Fibroblast of mammary gland (primary cell): Measurements from ENCODE around the gene ASPRV1.

Experiments
- DNase-seq: peaks from one replicate; pipeline ENCODE4 v3.0.0-alpha.2; 2010; ENCODE audit warnings: low read depth
- H3K4me3 ChIP-seq: 2 replicates; pipeline ENCODE4 v1.5.1; 2011; ENCODE audit warnings: low read depth, mild to moderate bottlenecking, low read length, moderate library complexity; ENCODE audit not compliant: control insufficient read depth
- CTCF ChIP-seq: conservative IDR thresholded peaks from 2 replicates; pipeline ENCODE4 v1.5.1; 2011; ENCODE audit warnings: low read depth, low read length, inconsistent platforms; ENCODE audit not compliant: control insufficient read depth, insufficient read depth

The ASPRV1 gene

GRCh38 chr2:69965756-69966445, 4.5 kb upstream of the ASPRV1 start:
- TF ChIP-seq CTCF, result no peak
- H3K4me3 ChIP-seq, result no peak overlapping the region
- no peak for DNase-seq

GRCh38 chr2:69964353-69964841, 3.0 kb upstream of the ASPRV1 start:
- no peak overlapping the region for H3K4me3 ChIP-seq

GRCh38 chr2:69962986-69963730, 1.7 kb upstream of the ASPRV1 start:
- no peak overlapping the region for H3K4me3 ChIP-seq
- DNase-seq, result no peak
- no peak for TF ChIP-seq CTCF

More at GRCh38 chr2:69964353-69964841, 3.0 kb upstream of the ASPRV1 start:
- TF ChIP-seq CTCF, result no peak
- DNase-seq, result no peak

GRCh38 chr2:69960821-69961220, 610 bp downstream of the ASPRV1 start:
- H3K4me3 ChIP-seq, result no peak overlapping the region
- DNase-seq, result no peak

GRCh38 chr2:69959425-69959824, 2.0 kb downstream of the ASPRV1 start:
- no peak overlapping the region for H3K4me3 ChIP-seq
- no peak for TF ChIP-seq CTCF
- DNase-seq, result no peak

More at GRCh38 chr2:69960821-69961220, 610 bp downstream of the ASPRV1 start:
- TF ChIP-seq CTCF, result no peak

GRCh38 chr2:69958480-69958879, 3.0 kb downstream of the ASPRV1 start:
- TF ChIP-seq CTCF, result no peak
- no peak for DNase-seq
- no peak overlapping the region for H3K4me3 ChIP-seq
